K562 (cell line): ENCODE measurements around the gene REX1BD. TPM values are rescaled to one million over a fixed set of nuclear protein-coding genes. Genes with fewer than 3 reads are reported as not detected.

Experiments
- BRCA1 ChIP-seq, 2 experiments: fragments of 450-650 bp in 1 of 2; sonication (generic) in 1 of 2; formaldehyde crosslinking in 1 of 2; IDR thresholded peaks; 2 replicates each; pipeline versions ENCODE4 v1.5.0 to v1.6.1; 2017 to 2020; ENCODE audit warnings: mild to moderate bottlenecking in 1 of 2, missing genetic modification reagents in 1 of 2
- FOXK2 ChIP-seq, 2 experiments: fragments of 450-650 bp; IDR thresholded peaks in 1 of 2; conservative IDR thresholded peaks in 1 of 2; 2 replicates each; pipeline ENCODE4 v1.6.1; 2016; ENCODE audit warnings: low read depth in 2 of 2, mild to moderate bottlenecking in 1 of 2
- IFI16 ChIP-seq: fragments of 250-450 bp; sonication (Bioruptor Pico); IDR thresholded peaks from 2 replicates; pipeline ENCODE4 v2.1.2; 2022; ENCODE audit warnings: mild to moderate bottlenecking, inconsistent platforms
- MEF2A ChIP-seq: IDR thresholded peaks from 2 replicates; pipeline ENCODE4 v1.6.1; 2011; ENCODE audit warnings: low read depth, mild to moderate bottlenecking, low read length, moderate library complexity; ENCODE audit not compliant: control insufficient read depth
- NBN ChIP-seq: fragments of 450-650 bp; IDR thresholded peaks from 2 replicates; pipeline ENCODE4 v1.6.1; 2016; ENCODE audit warnings: low read depth, mild to moderate bottlenecking
- RB1 ChIP-seq: fragments of 450-650 bp; IDR thresholded peaks from 2 replicates; pipeline ENCODE4 v1.6.1; 2017; ENCODE audit warnings: low read depth, mild to moderate bottlenecking
- ZFPM2 ChIP-seq: fragments of 250-450 bp; sonication (Bioruptor Pico); IDR thresholded peaks from 2 replicates; pipeline ENCODE4 v1.5.1; 2022; ENCODE audit warnings: mild to moderate bottlenecking
- ZNF175 ChIP-seq: fragments of 200-800 bp; sonication (Bioruptor generic); IDR thresholded peaks from 2 replicates; pipeline ENCODE4 v1.6.1; 2016; ENCODE audit warnings: low read depth, mild to moderate bottlenecking, missing genetic modification characterization, missing compliant biosample characterization
- ZNF280A ChIP-seq: fragments of 450-650 bp; IDR thresholded peaks from 2 replicates; pipeline ENCODE4 v1.6.1; 2018; ENCODE audit warnings: mild to moderate bottlenecking, low read depth; ENCODE audit not compliant: partially characterized antibody
- ZNF3 ChIP-seq: fragments of 250-450 bp; sonication (Bioruptor Pico); IDR thresholded peaks from 2 replicates; pipeline ENCODE4 v1.5.0; 2021; ENCODE audit warnings: mild to moderate bottlenecking, moderate library complexity
- polyA plus RNA-seq, 8 experiments: library from polyadenylated mRNA; depleted of rRNA in 4 of 8; stranded (reverse) in 5 of 8; unstranded in 3 of 8; fragments of >200 nt; fragmentation: Nextera tagmentation in 2 of 8; fragmentation: Illumina TruSeq in 1 of 8; extraction: Ambion mirVana in 2 of 8; extraction: Trizol in 1 of 8; gene quantifications; 2 replicates each; pipeline versions ENCODE4 v1.2.1 to v1.2.3, GENCODE V29; 2011 to 2014; ENCODE audit warnings: inconsistent platforms in 1 of 8, missing spikeins in 1 of 8
- total RNA-seq, 7 experiments: library from RNA; depleted of rRNA in 6 of 7; stranded (reverse); fragments of >200 nt in 6 of 7; fragmentation: Illumina TruSeq in 2 of 7; extraction: Trizol in 2 of 7; gene quantifications; 2 replicates each; pipeline versions ENCODE4 v1.2.1 to v1.2.3, GENCODE V29; 2011 to 2021; ENCODE audit warnings: low replicate concordance in 1 of 7
- TF ChIP-seq, protein P1 (sequence below): fragments of 450-650 bp; IDR thresholded peaks from 2 replicates; pipeline ENCODE4 v1.6.1; 2017; ENCODE audit warnings: antibody characterized with exemption, mild to moderate bottlenecking
- TF ChIP-seq, protein P2 (sequence below): sonication (generic); formaldehyde crosslinking; IDR thresholded peaks from 2 replicates; pipeline ENCODE4 v1.8.0; 2023; ENCODE audit warnings: mild to moderate bottlenecking, missing genetic modification reagents

The REX1BD gene
- total and polyA plus RNA-seq, 9 of the 15 experiments (the other 6 are each of a cell fraction or from before 2014, with no cell fraction given) = 1.9 to 136 (median 13.8) TPM

- TF ChIP-seq, protein P1, sequence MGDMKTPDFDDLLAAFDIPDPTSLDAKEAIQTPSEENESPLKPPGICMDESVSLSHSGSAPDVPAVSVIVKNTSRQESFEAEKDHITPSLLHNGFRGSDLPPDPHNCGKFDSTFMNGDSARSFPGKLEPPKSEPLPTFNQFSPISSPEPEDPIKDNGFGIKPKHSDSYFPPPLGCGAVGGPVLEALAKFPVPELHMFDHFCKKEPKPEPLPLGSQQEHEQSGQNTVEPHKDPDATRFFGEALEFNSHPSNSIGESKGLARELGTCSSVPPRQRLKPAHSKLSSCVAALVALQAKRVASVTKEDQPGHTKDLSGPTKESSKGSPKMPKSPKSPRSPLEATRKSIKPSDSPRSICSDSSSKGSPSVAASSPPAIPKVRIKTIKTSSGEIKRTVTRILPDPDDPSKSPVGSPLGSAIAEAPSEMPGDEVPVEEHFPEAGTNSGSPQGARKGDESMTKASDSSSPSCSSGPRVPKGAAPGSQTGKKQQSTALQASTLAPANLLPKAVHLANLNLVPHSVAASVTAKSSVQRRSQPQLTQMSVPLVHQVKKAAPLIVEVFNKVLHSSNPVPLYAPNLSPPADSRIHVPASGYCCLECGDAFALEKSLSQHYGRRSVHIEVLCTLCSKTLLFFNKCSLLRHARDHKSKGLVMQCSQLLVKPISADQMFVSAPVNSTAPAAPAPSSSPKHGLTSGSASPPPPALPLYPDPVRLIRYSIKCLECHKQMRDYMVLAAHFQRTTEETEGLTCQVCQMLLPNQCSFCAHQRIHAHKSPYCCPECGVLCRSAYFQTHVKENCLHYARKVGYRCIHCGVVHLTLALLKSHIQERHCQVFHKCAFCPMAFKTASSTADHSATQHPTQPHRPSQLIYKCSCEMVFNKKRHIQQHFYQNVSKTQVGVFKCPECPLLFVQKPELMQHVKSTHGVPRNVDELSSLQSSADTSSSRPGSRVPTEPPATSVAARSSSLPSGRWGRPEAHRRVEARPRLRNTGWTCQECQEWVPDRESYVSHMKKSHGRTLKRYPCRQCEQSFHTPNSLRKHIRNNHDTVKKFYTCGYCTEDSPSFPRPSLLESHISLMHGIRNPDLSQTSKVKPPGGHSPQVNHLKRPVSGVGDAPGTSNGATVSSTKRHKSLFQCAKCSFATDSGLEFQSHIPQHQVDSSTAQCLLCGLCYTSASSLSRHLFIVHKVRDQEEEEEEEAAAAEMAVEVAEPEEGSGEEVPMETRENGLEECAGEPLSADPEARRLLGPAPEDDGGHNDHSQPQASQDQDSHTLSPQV = no peak; the same call in 1 of the 2 replicates
- no peak for TF ChIP-seq ZNF280A
- no peak for TF ChIP-seq MEF2A
- peak; percentile 85; the same call in 1 of the 2 replicates for TF ChIP-seq NBN
- TF ChIP-seq ZNF3 (CRISPR knock-in tag) = no peak
- TF ChIP-seq ZNF175 (CRISPR knock-in tag) = no peak
- TF ChIP-seq, protein P2, sequence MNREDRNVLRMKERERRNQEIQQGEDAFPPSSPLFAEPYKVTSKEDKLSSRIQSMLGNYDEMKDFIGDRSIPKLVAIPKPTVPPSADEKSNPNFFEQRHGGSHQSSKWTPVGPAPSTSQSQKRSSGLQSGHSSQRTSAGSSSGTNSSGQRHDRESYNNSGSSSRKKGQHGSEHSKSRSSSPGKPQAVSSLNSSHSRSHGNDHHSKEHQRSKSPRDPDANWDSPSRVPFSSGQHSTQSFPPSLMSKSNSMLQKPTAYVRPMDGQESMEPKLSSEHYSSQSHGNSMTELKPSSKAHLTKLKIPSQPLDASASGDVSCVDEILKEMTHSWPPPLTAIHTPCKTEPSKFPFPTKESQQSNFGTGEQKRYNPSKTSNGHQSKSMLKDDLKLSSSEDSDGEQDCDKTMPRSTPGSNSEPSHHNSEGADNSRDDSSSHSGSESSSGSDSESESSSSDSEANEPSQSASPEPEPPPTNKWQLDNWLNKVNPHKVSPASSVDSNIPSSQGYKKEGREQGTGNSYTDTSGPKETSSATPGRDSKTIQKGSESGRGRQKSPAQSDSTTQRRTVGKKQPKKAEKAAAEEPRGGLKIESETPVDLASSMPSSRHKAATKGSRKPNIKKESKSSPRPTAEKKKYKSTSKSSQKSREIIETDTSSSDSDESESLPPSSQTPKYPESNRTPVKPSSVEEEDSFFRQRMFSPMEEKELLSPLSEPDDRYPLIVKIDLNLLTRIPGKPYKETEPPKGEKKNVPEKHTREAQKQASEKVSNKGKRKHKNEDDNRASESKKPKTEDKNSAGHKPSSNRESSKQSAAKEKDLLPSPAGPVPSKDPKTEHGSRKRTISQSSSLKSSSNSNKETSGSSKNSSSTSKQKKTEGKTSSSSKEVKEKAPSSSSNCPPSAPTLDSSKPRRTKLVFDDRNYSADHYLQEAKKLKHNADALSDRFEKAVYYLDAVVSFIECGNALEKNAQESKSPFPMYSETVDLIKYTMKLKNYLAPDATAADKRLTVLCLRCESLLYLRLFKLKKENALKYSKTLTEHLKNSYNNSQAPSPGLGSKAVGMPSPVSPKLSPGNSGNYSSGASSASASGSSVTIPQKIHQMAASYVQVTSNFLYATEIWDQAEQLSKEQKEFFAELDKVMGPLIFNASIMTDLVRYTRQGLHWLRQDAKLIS (CRISPR knock-in tag) = peak; percentile 95
- peak; percentile 93 for TF ChIP-seq RB1
- no peak for TF ChIP-seq FOXK2 (conservative IDR thresholded peaks at IDR 0.05 in 1 of 2, IDR thresholded peaks at IDR 0.05 in 1 of 2; ENCODE audit: low read depth in 2 of 2)
- no peak for TF ChIP-seq ZFPM2 (CRISPR knock-in tag)
- no peak for TF ChIP-seq BRCA1 (IDR thresholded peaks at IDR 0.05)
- TF ChIP-seq BRCA1 (CRISPR knock-in tag; IDR thresholded peaks at IDR 0.05) = no peak
- TF ChIP-seq IFI16 = no peak
These were observed at the start of gene REX1BD (continued) for GRCh38 chr19:18588611-18589379.
